Measurements from ENCODE around the gene KLRF2. TPM values are rescaled to one million over a fixed set of nuclear protein-coding genes. Genes with fewer than 3 reads are reported as not detected.
A peak's percentile ranks its signal among the peaks of the same experiment; 100 is the strongest.

Gene KLRF2
- total RNA-seq, 3 donors from 2014 or later: 0.43 TPM; not detected in 2

DNA sequence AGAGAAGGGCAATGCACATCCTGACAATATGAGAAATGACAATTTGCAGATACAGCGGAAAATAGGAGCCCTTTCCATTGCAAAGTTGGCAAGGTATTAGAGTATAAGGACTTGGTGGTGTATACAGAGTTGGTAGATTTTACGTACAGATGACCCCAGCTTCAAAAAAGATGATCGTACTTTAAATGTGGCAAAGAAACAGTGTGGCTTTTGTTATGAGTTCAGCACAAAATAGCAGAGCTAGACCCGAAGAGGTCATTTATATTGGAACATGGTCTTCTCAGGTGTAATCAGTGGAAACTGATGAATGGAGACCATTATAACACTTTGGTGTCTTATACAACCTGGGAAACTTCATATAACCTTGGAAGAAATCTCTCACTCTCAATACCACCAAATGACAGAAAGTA lies 14.4 kb upstream of the KLRF2 start:
- Histone ChIP-seq H3K36me3 (ENCODE audit: low read depth) (no peaks in the 10 kb centered on the region), H3K4me3 (no peak overlapping the region), H3K9me3 (no peaks in the 10 kb centered on the region), H3K4me1 (ENCODE audit: low read depth) (no peaks in the 10 kb centered on the region)
- DNase-seq (no peak), ATAC-seq (no peak)
- TF ChIP-seq, protein P1, sequence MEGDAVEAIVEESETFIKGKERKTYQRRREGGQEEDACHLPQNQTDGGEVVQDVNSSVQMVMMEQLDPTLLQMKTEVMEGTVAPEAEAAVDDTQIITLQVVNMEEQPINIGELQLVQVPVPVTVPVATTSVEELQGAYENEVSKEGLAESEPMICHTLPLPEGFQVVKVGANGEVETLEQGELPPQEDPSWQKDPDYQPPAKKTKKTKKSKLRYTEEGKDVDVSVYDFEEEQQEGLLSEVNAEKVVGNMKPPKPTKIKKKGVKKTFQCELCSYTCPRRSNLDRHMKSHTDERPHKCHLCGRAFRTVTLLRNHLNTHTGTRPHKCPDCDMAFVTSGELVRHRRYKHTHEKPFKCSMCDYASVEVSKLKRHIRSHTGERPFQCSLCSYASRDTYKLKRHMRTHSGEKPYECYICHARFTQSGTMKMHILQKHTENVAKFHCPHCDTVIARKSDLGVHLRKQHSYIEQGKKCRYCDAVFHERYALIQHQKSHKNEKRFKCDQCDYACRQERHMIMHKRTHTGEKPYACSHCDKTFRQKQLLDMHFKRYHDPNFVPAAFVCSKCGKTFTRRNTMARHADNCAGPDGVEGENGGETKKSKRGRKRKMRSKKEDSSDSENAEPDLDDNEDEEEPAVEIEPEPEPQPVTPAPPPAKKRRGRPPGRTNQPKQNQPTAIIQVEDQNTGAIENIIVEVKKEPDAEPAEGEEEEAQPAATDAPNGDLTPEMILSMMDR (IDR thresholded peaks at IDR 0.05): no peak
- intact Hi-C loops (cut with DNase I, micrococcal nuclease): no loop called here

DNA sequence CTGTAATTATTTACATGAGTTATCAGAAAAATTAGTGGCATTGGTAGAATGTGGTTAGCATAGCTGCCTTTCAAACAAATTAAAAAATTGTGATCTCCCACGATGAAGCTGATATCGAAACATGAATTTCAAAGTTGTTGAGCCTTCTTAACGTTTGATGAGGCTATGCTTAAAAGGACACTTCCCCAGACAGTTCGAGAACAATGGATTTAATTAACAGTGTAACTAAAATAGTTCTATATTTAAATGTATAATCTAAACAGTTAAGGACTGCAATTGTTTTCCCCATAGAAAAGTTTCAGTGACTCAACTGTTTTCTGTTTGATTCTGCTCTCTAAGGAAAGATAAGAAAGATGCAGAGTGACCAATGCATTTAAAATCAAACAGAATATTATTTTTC lies 13.8 kb upstream of the KLRF2 start:
- intact Hi-C loops (cut with DNase I, micrococcal nuclease): no loop called here
- DNase-seq (no peak), ATAC-seq (no peak)
- TF ChIP-seq, protein P1 (IDR thresholded peaks at IDR 0.05): no peak
- no peaks in the 10 kb centered on the region for H3K4me1 ChIP-seq (ENCODE audit: low read depth)
- no peaks in the 10 kb centered on the region for H3K36me3 ChIP-seq (ENCODE audit: low read depth)
- no peaks in the 10 kb centered on the region for H3K9me3 ChIP-seq
- H3K4me3 ChIP-seq: no peak overlapping the region

DNA sequence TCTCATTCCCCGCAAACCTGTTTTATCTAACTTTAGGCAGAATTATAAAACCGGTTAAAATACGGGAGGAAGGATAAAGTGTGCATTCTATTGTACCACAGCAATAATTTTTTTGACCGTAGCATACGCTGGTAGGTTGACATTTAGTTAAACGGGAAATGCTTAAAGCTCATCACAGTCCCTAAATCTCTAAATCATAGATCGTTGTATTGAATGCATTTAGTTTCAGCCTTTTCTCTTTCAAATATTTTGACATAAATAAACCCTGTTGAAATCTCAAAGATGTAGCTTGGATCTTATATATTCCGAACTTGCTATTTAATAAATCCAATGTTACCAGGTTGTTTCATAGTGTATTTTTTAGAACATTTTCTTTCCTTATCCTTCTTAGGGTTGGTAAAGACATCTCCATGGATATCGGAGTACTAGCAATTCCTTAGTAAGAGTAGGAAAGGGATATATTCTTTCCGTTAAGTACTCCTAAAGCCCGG lies 12.9 kb upstream of the KLRF2 start:
- peak overlapping the region; percentile 11 for H3K4me3 ChIP-seq
- no peaks in the 10 kb centered on the region for H3K9me3 ChIP-seq
- ATAC-seq (no peak), DNase-seq (no peak)
- intact Hi-C loops (cut with DNase I, micrococcal nuclease): no loop called here
- H3K4me1 ChIP-seq (ENCODE audit: low read depth): no peaks in the 10 kb centered on the region
- no peaks in the 10 kb centered on the region for H3K36me3 ChIP-seq (ENCODE audit: low read depth)
- TF ChIP-seq, protein P1 (IDR thresholded peaks at IDR 0.05): no peak

DNA sequence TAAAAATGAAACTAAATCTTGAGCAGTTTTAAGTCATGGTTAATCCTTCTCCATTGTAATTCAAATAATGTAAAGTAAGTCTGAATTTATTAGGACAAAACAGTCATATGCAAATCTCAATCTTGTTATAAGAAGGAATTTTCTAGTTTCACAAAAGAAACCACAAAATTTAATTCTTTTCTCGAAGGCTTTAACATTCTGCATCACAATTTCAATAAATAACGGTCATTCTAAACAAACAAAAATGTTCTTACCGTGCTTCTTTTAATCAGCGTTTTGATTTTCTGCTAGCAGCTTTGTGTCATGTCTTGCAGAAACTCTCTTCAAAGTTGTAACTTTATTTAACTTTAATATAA lies 12.4 kb upstream of the KLRF2 start:
- TF ChIP-seq, protein P1 (IDR thresholded peaks at IDR 0.05): no peak
- intact Hi-C loops (cut with DNase I, micrococcal nuclease): no loop called here
- H3K36me3 ChIP-seq (ENCODE audit: low read depth): no peaks in the 10 kb centered on the region
- H3K4me1 ChIP-seq (ENCODE audit: low read depth): no peaks in the 10 kb centered on the region
- H3K4me3 ChIP-seq: peak overlapping the region; percentile 11
- ATAC-seq (no peak), DNase-seq (no peak)
- no peaks in the 10 kb centered on the region for H3K9me3 ChIP-seq

DNA sequence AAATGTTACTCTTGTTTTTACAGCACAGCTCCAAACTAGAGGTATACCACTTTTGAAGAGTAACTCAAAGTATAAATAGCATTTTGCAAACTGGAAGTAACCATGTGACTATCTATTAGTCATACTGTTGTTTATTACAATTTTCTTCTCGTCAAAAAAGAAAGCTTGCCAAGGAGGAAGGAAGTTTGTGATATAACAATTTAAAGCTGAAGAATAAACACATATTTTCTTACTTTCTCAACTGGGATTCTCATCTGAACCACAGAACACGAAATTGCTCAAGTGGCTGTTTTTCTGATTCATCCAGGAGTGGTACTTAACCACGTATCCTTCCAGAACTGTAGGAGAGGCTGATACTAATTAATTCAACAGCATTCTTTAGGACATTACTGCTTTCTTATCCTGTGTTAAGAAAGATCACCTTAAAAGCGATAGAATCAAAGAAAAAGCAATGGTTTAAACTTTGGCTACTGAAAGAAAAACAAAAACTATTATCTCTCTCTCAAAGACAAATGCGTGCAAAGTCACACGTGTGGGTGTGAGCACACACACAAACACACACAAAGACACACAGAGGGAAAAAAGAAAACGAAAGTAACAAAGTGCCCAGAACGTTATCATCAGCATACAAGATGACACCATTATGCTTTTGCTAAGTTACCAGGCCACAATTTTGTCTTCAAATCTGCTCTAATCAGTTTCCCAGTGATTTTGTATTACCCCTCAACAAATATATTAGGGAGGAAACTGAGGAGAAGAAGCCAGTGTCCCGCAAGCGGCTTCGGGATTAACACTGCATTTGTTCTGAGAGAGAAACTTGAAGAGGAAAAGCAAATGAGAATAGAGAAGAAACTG lies 11.8 kb upstream of the KLRF2 start, which contains the start of gene CLEC2B:
Gene CLEC2B, minus strand, starts transcription at position 48 of the 855 bp plus-strand sequence.
- TF ChIP-seq, protein P1 (IDR thresholded peaks at IDR 0.05): no peak
- intact Hi-C loops (cut with DNase I, micrococcal nuclease): no loop called here
- Histone ChIP-seq H3K4me1 (ENCODE audit: low read depth) (no peaks in the 10 kb centered on the region), H3K9me3 (no peaks in the 10 kb centered on the region), H3K4me3 (peak within 1 kb of the TSS; percentile 11), H3K36me3 (ENCODE audit: low read depth) (no peaks in the 10 kb centered on the region)
- ATAC-seq: peak; percentile 88
- DNase-seq: peak in 1 of 3 donors; percentile 22
